ENCODE measurements around the gene ARHGEF28. TPM values are rescaled to one million over a fixed set of nuclear protein-coding genes. Genes with fewer than 3 reads are reported as not detected.

Gene ARHGEF28
- total and polyA plus RNA-seq, 2 of the 4 experiments (the other 2 are of a cell fraction), result 3.6 to 16.0 TPM

DNA sequence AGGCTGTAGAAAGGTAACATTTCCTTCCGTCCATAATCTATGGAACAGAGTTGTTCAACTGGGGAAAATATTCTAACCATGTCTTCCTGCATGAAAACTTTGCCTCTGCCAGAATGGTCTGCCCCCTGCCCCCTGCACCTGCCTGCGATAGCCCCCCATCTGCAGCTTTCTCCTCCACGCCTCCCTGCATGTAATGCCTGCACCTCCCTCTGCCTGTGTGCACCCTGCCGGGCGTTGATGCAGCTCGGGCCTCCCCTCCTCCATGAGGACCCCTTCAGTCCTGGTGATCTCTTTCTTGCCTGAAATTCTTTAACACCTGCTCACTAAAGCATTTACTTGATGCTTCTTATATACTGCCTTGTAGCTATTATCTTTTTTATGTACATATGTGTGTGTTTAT, 266.2 kb downstream of the ARHGEF28 start:
- 90% methylated on average over 4 of the region's 6 CpGs; no CpG with 5 or more reads in 1 of the 2 experiments for WGBS, 2 experiments (ENCODE audit: extremely low coverage in 2 of 2, insufficient read length in 1 of 2)
- peaks cover 0 to 6% of the 10 kb centered on the region in 2 experiments; a peak in 2 of 4 replicates for H3K79me1 ChIP-seq (ENCODE audit: low read depth in 1 of 2, low read length in 2 of 2)
- no peaks in the 10 kb centered on the region for H3K9me3 ChIP-seq (ENCODE audit: control insufficient read depth, insufficient read depth, low read length)
- H4K8ac ChIP-seq (ENCODE audit: low read depth in 2 of 2, low read length in 2 of 2), result no peak overlapping the region
- H2AK9ac ChIP-seq (replicated peaks; ENCODE audit: low read depth, low read length, poor library complexity), result no peak overlapping the region
- H3K9ac ChIP-seq (ENCODE audit: low read depth, low read length), result no peak overlapping the region
- H4K5ac ChIP-seq (ENCODE audit: low read depth, low read length), result no peak overlapping the region
- ChIA-PET POLR2A (ENCODE audit: unreplicated experiment) (no interaction called here), CTCF (interaction anchor here (0.9 kb wide), 1 partner anchor 10 kb away, joined by 3 read pairs; no protein-coding TSS in a partner anchor)
- no peak overlapping the region for H2BK5ac ChIP-seq (ENCODE audit: low read depth, low read length, poor library complexity, severe bottlenecking)
- no peak overlapping the region for H2BK20ac ChIP-seq (ENCODE audit: low read depth, low read length)
- H2BK120ac ChIP-seq (ENCODE audit: low read depth, low read length), result no peak overlapping the region; the same call in 1 of the 2 replicates
- H3K27me3 ChIP-seq (ENCODE audit: control insufficient read depth, insufficient read depth, low read length), result no peaks in the 10 kb centered on the region
- H3K4me2 ChIP-seq (ENCODE audit: low read depth, low read length), result no peak overlapping the region
- no peak overlapping the region for H2AK5ac ChIP-seq (ENCODE audit: low read depth, low read length)
- no peak overlapping the region for H2BK15ac ChIP-seq (ENCODE audit: low read depth, low read length)
- no peak overlapping the region for H3K18ac ChIP-seq (ENCODE audit: low read depth, low read length)
- in situ Hi-C loops (cut with MboI; ENCODE audit: low sequenced_read_pairs), result no loop called here
- BruUV-seq (replicated peaks), result no TSS peak
- no peak overlapping the region for H2AFZ ChIP-seq (replicated peaks; ENCODE audit: low read length, poor library complexity)
- H3K23ac ChIP-seq (ENCODE audit: low read depth, low read length), result no peak overlapping the region
- H3K4me1 ChIP-seq (ENCODE audit: control insufficient read depth, insufficient read depth, low read length), result peaks cover 4% of the 10 kb centered on the region
- H3K14ac ChIP-seq (replicated peaks; ENCODE audit: low read depth, low read length), result no peak overlapping the region
- ATAC-seq (ENCODE audit: low read depth) (no peak), DNase-seq (no peak)
- TF ChIP-seq, protein P1, sequence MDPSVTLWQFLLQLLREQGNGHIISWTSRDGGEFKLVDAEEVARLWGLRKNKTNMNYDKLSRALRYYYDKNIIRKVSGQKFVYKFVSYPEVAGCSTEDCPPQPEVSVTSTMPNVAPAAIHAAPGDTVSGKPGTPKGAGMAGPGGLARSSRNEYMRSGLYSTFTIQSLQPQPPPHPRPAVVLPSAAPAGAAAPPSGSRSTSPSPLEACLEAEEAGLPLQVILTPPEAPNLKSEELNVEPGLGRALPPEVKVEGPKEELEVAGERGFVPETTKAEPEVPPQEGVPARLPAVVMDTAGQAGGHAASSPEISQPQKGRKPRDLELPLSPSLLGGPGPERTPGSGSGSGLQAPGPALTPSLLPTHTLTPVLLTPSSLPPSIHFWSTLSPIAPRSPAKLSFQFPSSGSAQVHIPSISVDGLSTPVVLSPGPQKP (IDR thresholded peaks at IDR 0.05; ENCODE audit: borderline replicate concordance, low read depth, low read length), result no peak
- no peak for TF ChIP-seq MAZ (IDR thresholded peaks at IDR 0.05; ENCODE audit: borderline replicate concordance, low read depth, low read length)
- no peak for TF ChIP-seq POLR2A (IDR thresholded peaks at IDR 0.05; ENCODE audit: low read depth, low read length)
- TF ChIP-seq, protein P2, sequence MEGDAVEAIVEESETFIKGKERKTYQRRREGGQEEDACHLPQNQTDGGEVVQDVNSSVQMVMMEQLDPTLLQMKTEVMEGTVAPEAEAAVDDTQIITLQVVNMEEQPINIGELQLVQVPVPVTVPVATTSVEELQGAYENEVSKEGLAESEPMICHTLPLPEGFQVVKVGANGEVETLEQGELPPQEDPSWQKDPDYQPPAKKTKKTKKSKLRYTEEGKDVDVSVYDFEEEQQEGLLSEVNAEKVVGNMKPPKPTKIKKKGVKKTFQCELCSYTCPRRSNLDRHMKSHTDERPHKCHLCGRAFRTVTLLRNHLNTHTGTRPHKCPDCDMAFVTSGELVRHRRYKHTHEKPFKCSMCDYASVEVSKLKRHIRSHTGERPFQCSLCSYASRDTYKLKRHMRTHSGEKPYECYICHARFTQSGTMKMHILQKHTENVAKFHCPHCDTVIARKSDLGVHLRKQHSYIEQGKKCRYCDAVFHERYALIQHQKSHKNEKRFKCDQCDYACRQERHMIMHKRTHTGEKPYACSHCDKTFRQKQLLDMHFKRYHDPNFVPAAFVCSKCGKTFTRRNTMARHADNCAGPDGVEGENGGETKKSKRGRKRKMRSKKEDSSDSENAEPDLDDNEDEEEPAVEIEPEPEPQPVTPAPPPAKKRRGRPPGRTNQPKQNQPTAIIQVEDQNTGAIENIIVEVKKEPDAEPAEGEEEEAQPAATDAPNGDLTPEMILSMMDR (conservative IDR thresholded peaks at IDR 0.05; ENCODE audit: low read depth, low read length), result no peak
- no peak for TF ChIP-seq BHLHE40 (IDR thresholded peaks at IDR 0.05; ENCODE audit: low read depth, low read length)
- no peak for TF ChIP-seq NFE2L2 (IDR thresholded peaks at IDR 0.05; ENCODE audit: low read depth, low read length)
- TF ChIP-seq CHD1 (IDR thresholded peaks at IDR 0.05; ENCODE audit: low read depth, low read length), result no peak
- TF ChIP-seq SMC3 (IDR thresholded peaks at IDR 0.05; ENCODE audit: low read depth, low read length), result no peak
- no peak for TF ChIP-seq CEBPB (IDR thresholded peaks at IDR 0.05; ENCODE audit: low read depth, low read length)
- H4K20me1 ChIP-seq (ENCODE audit: insufficient read depth, low read length), result no peaks in the 10 kb centered on the region
- no peak overlapping the region for H4K91ac ChIP-seq (ENCODE audit: insufficient read depth, low read depth, low read length)
- H3K4ac ChIP-seq (ENCODE audit: low read depth, low read length), result no peak overlapping the region
- intact Hi-C loops (cut with micrococcal nuclease), result loop anchor here (2.0 kb wide), 1 partner anchor 95 kb away; no protein-coding TSS in a partner anchor
- dilution Hi-C loops (cut with HindIII; ENCODE audit: low sequenced_read_pairs, unreplicated experiment), result no loop called here
- H3K4me3 ChIP-seq (ENCODE audit: insufficient read depth, low read depth, low read length), result no peak overlapping the region
- H3K9me1 ChIP-seq (ENCODE audit: insufficient read depth, low read length), result peaks cover 17% of the 10 kb centered on the region
- no peak overlapping the region for H3K27ac ChIP-seq (ENCODE audit: insufficient read depth, low read length)
- no peak overlapping the region for H3K56ac ChIP-seq (ENCODE audit: extremely low read depth, insufficient read depth, low read length)
- H3K36me3 ChIP-seq (ENCODE audit: control insufficient read depth, insufficient read depth, low read length), result no peaks in the 10 kb centered on the region; the same call in 1 of the 2 replicates
